ENCODE data around the gene COL19A1. TPM values are rescaled to one million over a fixed set of nuclear protein-coding genes. Genes with fewer than 3 reads are reported as not detected.

Gene COL19A1
- total and polyA plus RNA-seq, 9 of the 15 experiments (the other 6 are each of a cell fraction or from before 2014, with no cell fraction given), result not detected

- intact Hi-C loops (cut with micrococcal nuclease), result no loop called here
- Histone ChIP-seq H3K9ac (ENCODE audit: insufficient read depth in 1 of 2, low read depth in 2 of 2, low read length in 2 of 2) (no peak overlapping the region), H3K27me3 (ENCODE audit: control insufficient read depth in 2 of 2, insufficient read depth in 2 of 2, low read length in 2 of 2) (no peaks in the 10 kb centered on the region), H3K9me1 (ENCODE audit: control insufficient read depth, insufficient read depth, low read length) (no peaks in the 10 kb centered on the region), H3K4me1 (replicated peaks in 1 of 2; ENCODE audit: control insufficient read depth in 2 of 2, insufficient read depth in 2 of 2, low read length in 2 of 2) (no peaks in the 10 kb centered on the region), H3K36me3 (ENCODE audit: control insufficient read depth, insufficient read depth, low read length) (no peaks in the 10 kb centered on the region), H3K79me2 (ENCODE audit: control insufficient read depth, insufficient read depth, low read length) (no peaks in the 10 kb centered on the region), H3K4me3 (no peak overlapping the region), H3K27ac (ENCODE audit: extremely low read depth, low read depth, low read length) (no peak overlapping the region), H4K20me1 (replicated peaks; ENCODE audit: control insufficient read depth, insufficient read depth, low read length) (no peaks in the 10 kb centered on the region), H3K9me3 (replicated peaks; ENCODE audit: control insufficient read depth, insufficient read depth, low read depth, low read length) (no peaks in the 10 kb centered on the region), H3K4me2 (ENCODE audit: insufficient read depth, low read length) (no peak overlapping the region), H2AFZ (ENCODE audit: low read depth, low read length) (no peak overlapping the region)
- ATAC-seq (no peak), DNase-seq (ENCODE audit: extremely low read depth in 1 of 4, low spot score in 3 of 4) (no peak), FAIRE-seq (no peak)
- BruUV-seq (replicated peaks), result no TSS peak
- ChIA-PET CTCF (ENCODE audit: low intra/inter-chr PET ratio) (no interaction called here), POLR2A (no interaction called here)
- WGBS (ENCODE audit: insufficient coverage, low coverage, missing lambda C conversion rate), result 0% methylated on average over 6 of the region's 7 CpGs
- TF ChIP-seq ZNF395 (CRISPR knock-in tag; IDR thresholded peaks at IDR 0.05), result no peak
- TF ChIP-seq NR2C2 (CRISPR knock-in tag; IDR thresholded peaks at IDR 0.05), result no peak
- TF ChIP-seq NR2C2 (tag; IDR thresholded peaks at IDR 0.05), result no peak
- no peak for TF ChIP-seq FOXP1 (CRISPR knock-in tag; IDR thresholded peaks at IDR 0.05)
- no peak for TF ChIP-seq FOXJ3 (CRISPR knock-in tag; IDR thresholded peaks at IDR 0.05)
- TF ChIP-seq MED1 (CRISPR knock-in tag; IDR thresholded peaks at IDR 0.05; ENCODE audit: borderline replicate concordance), result no peak
- TF ChIP-seq ZFP30 (CRISPR knock-in tag; IDR thresholded peaks at IDR 0.05; ENCODE audit: borderline replicate concordance), result no peak
- no peak for TF ChIP-seq E2F6 (IDR thresholded peaks at IDR 0.05; ENCODE audit: borderline replicate concordance in 1 of 2, extremely low read depth in 1 of 2, insufficient read depth in 1 of 2, insufficient read length in 1 of 2, low read depth in 1 of 2, low read length in 1 of 2, poor library complexity in 1 of 2, severe bottlenecking in 1 of 2)
- in situ Hi-C loops (cut with MboI), result no loop called here
Measured at GRCh38 chr6:70082830-70083229, 216.5 kb downstream of the COL19A1 start.
